GM12878 (cell line): ENCODE data around the gene TP63. TPM values are rescaled to one million over a fixed set of nuclear protein-coding genes. Genes with fewer than 3 reads are reported as not detected.

Source experiments
- ATAC-seq: fragments of 200-7000 bp; cut with Tn5 transposase; 3 replicates; pipeline ENCODE4 v1.9.1; 2020; ENCODE audit warnings: mild to moderate bottlenecking, moderate library complexity
- BruUV-seq: library from RNA; stranded (reverse); fragments of 400-500 nt; replicated peaks from 2 replicates; lab custom pipeline; 2021; lab: Mats Ljungman, UMichigan
- CTCF ChIA-PET: fragments of 300-600 bp; sonication (Branson Sonifier 250); formaldehyde crosslinking; extraction: SDS; loops from one replicate; lab custom pipeline; 2021; ENCODE audit warnings: inconsistent platforms; lab: Yijun Ruan, JAX
- POLR2A ChIA-PET: fragments of 350-600 bp; formaldehyde crosslinking; extraction: SDS; loops from one replicate; lab custom pipeline; 2021; ENCODE audit warnings: inconsistent platforms; lab: Charles Lee
- RAD21 ChIA-PET: fragments of 300-600 bp; sonication (Branson Sonifier 250); formaldehyde crosslinking; loops from one replicate; lab custom pipeline; 2023; ENCODE audit warnings: antibody characterized with exemption; ENCODE audit not compliant: unreplicated experiment; lab: Charles Lee
- SMC1A ChIA-PET: fragments of 300-600 bp; sonication (Branson Sonifier 250); formaldehyde crosslinking; loops from one replicate; lab custom pipeline; 2023; ENCODE audit not compliant: unreplicated experiment, uncharacterized antibody; lab: Charles Lee
- DNase-seq: peaks from one replicate; pipeline ENCODE4 v3.0.0-alpha.2; 2011; ENCODE audit warnings: low read depth, low spot score
- FAIRE-seq: peaks from 3 replicates; lab custom pipeline; 2011; peaks lifted over from hg19 to GRCh38; lab: Jason Lieb, UNC
- H2AFZ ChIP-seq: 2 replicates; pipeline ENCODE4 v1.6.0; 2011; ENCODE audit warnings: low read depth, low read length, control low read depth; ENCODE audit not compliant: control insufficient read depth
- H3K27ac ChIP-seq: 2 replicates; pipeline ENCODE4 v1.5.1; 2011; ENCODE audit warnings: control low read depth; ENCODE audit not compliant: control insufficient read depth, insufficient read depth
- H3K27me3 ChIP-seq, 2 experiments: replicated peaks in 1 of 2; 2 replicates each; pipeline versions ENCODE4 v1.6.0 to v1.6.1; 2011; ENCODE audit warnings: low read length in 1 of 2; ENCODE audit not compliant: control insufficient read depth in 2 of 2, insufficient read depth in 2 of 2
- H3K36me3 ChIP-seq, 2 experiments: 2 replicates each; pipeline ENCODE4 v1.5.1; 2011; ENCODE audit warnings: low read length in 1 of 2; ENCODE audit not compliant: control insufficient read depth in 2 of 2, insufficient read depth in 2 of 2
- H3K4me1 ChIP-seq: 2 replicates; pipeline ENCODE4 v1.6.1; 2011; ENCODE audit warnings: mild to moderate bottlenecking, low read length, moderate library complexity, mixed read lengths; ENCODE audit not compliant: control insufficient read depth, insufficient read depth
- H3K4me2 ChIP-seq: 2 replicates; pipeline ENCODE4 v1.6.0; 2011; ENCODE audit warnings: control low read depth; ENCODE audit not compliant: control insufficient read depth, insufficient read depth
- H3K4me3 ChIP-seq: fragments of 200-600 bp; sonication (generic); 2 replicates; pipeline ENCODE4 v1.5.1; 2016
- H3K79me2 ChIP-seq: 2 replicates; pipeline ENCODE4 v1.6.0; 2011; ENCODE audit warnings: low read length; ENCODE audit not compliant: control insufficient read depth, insufficient read depth
- H3K9ac ChIP-seq: 2 replicates; pipeline ENCODE4 v1.8.0; 2011; ENCODE audit warnings: low read length, control low read depth, mixed read lengths; ENCODE audit not compliant: control insufficient read depth, insufficient read depth
- H3K9me3 ChIP-seq: replicated peaks from 3 replicates; pipeline ENCODE4 v1.5.1; 2011; ENCODE audit warnings: mild to moderate bottlenecking, low read length; ENCODE audit not compliant: control insufficient read depth, insufficient read depth
- H4K20me1 ChIP-seq: 2 replicates; pipeline ENCODE4 v1.6.0; 2011; ENCODE audit not compliant: control insufficient read depth, insufficient read depth
- CEBPZ ChIP-seq: fragments of 150-350 bp; IDR thresholded peaks from 2 replicates; pipeline ENCODE4 v1.6.1; 2016; ENCODE audit warnings: low read depth, low read length
- CTCF ChIP-seq, 3 experiments: IDR thresholded peaks in 2 of 3; conservative IDR thresholded peaks in 1 of 3; 2 replicates each; pipeline ENCODE4 v1.5.1; 2011; ENCODE audit warnings: low read depth in 3 of 3, low read length in 3 of 3, mild to moderate bottlenecking in 3 of 3, control low read depth in 2 of 3, moderate library complexity in 2 of 3, inconsistent platforms in 1 of 3, mixed read lengths in 1 of 3; ENCODE audit not compliant: control insufficient read depth in 2 of 3, insufficient read depth in 1 of 3; ENCODE audit errors: extremely low read depth in 1 of 3
- EED ChIP-seq: sonication (generic); IDR thresholded peaks from 2 replicates; pipeline ENCODE4 v1.6.1; 2016; ENCODE audit warnings: antibody characterized with exemption, low read depth
- ETV6 ChIP-seq, 2 experiments: fragments of 450-650 bp in 1 of 2; IDR thresholded peaks in 1 of 2; conservative IDR thresholded peaks in 1 of 2; 2 replicates each; pipeline ENCODE4 v1.6.1; 2014; ENCODE audit warnings: antibody characterized with exemption in 1 of 2, borderline replicate concordance in 1 of 2, low read depth in 1 of 2, mild to moderate bottlenecking in 1 of 2, moderate library complexity in 1 of 2
- FOXM1 ChIP-seq: IDR thresholded peaks from 2 replicates; pipeline ENCODE4 v1.6.1; 2012; ENCODE audit warnings: low read depth, mild to moderate bottlenecking, inconsistent platforms, low read length, moderate library complexity
- RUNX3 ChIP-seq: IDR thresholded peaks from 2 replicates; pipeline ENCODE4 v1.6.1; 2012; ENCODE audit warnings: low read length, inconsistent platforms
- WRNIP1 ChIP-seq: IDR thresholded peaks from 2 replicates; pipeline ENCODE4 v1.6.1; 2011; ENCODE audit warnings: low read depth, low read length, improper control_type of control experiment, borderline replicate concordance
- WGBS: methylation state at CpG from one replicate; pipeline ENCODE4 v1.1.6; 2016; ENCODE audit warnings: low lambda C conversion rate; ENCODE audit not compliant: insufficient replicate concordance, insufficient coverage; ENCODE audit errors: missing lambda C conversion rate; 5-methylcytosine and 5-hydroxymethylcytosine counted together
- in situ Hi-C: fragments of 300-500 bp; cut with MboI; formaldehyde crosslinking; loops from 9 replicates; pipeline ENCODE4 v1.14.3; 2018; ENCODE audit warnings: mixed read lengths
- intact Hi-C: fragments of 100-400 bp; cut with micrococcal nuclease; formaldehyde crosslinking; loops from one replicate; pipeline ENCODE4 v1.14.2; 2022; ENCODE audit not compliant: unreplicated experiment
- polyA plus RNA-seq, 11 experiments: library from polyadenylated mRNA; depleted of rRNA in 4 of 11; unstranded in 6 of 11; stranded (reverse) in 5 of 11; fragments of >200 nt; fragmentation: Nextera tagmentation in 4 of 11; fragmentation: Illumina TruSeq in 1 of 11; extraction: Ambion mirVana in 4 of 11; extraction: Trizol in 1 of 11; gene quantifications; 1 replicate in 1 of 11; 2 replicates in 10 of 11; pipeline versions ENCODE4 v1.2.1 to v1.2.3, GENCODE V29; 2011 to 2016; ENCODE audit warnings: inconsistent platforms in 2 of 11, missing spikeins in 2 of 11, low read depth in 1 of 11
- total RNA-seq, 4 experiments: library from RNA; depleted of rRNA in 3 of 4; stranded (reverse); fragments of >200 nt in 3 of 4; fragmentation: Illumina TruSeq in 1 of 4; extraction: Trizol in 1 of 4; gene quantifications; 2 replicates each; pipeline versions ENCODE4 v1.2.1 to v1.2.3, GENCODE V29; 2013 to 2021

TP63 gene
- total and polyA plus RNA-seq, 10 of the 15 experiments (the other 5 are each of a cell fraction or from before 2014, with no cell fraction given), result 1.4 to 10.8 (median 6.2) TPM

DNA sequence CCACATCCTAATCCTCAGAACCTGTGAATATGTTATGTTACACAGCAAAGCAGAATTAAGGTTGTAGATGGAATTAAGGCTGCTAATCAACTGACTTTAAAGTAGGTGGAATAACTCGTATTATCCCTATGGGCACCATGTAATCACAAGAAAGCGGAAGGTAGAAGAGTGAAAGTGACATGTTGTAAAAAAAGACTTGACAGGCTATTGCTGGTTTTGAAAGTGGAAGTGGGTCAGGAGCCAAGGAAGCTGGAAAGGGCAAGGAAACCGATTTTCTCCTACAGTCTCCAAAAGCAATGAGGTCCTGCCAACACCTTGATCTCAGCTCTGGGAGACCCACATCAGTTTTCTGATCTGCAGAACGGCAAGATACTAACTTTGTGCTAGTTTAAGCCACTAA, 6.6 kb downstream of the TP63 start:
- ChIA-PET POLR2A (interaction anchor here (0.6 kb wide), 1 partner anchor 31 kb away, joined by 3 read pairs; no protein-coding TSS in a partner anchor), CTCF (no interaction called here)
- TF ChIP-seq ETV6 (conservative IDR thresholded peaks at IDR 0.05 in 1 of 2, IDR thresholded peaks at IDR 0.05 in 1 of 2; ENCODE audit: borderline replicate concordance in 1 of 2, low read depth in 1 of 2) (no peak; a peak in 1 of 4 replicates), RUNX3 (peak; percentile 5; the same call in 1 of the 2 replicates), CEBPZ (no peak), EED (peak; percentile 72), FOXM1 (peak; percentile 43; the same call in 1 of the 2 replicates), WRNIP1 (no peak), CTCF (IDR thresholded peaks at IDR 0.05 in 2 of 3, conservative IDR thresholded peaks at IDR 0.05 in 1 of 3; ENCODE audit: control insufficient read depth in 2 of 3, extremely low read depth in 1 of 3, insufficient read depth in 1 of 3, low read depth in 3 of 3, low read length in 3 of 3) (no peak)

More for the DNA sequence above, 6.6 kb downstream of the TP63 start:
- Histone ChIP-seq H3K27ac (0 out of 2 replicates have a peak overlapping the region, but pooled peaks have one; percentile 24), H4K20me1 (no peaks in the 10 kb centered on the region), H3K4me2 (peak overlapping the region; percentile 21; the same call in 1 of the 2 replicates), H3K4me1 (peaks cover 8% of the 10 kb centered on the region; the same call in 1 of the 2 replicates), H3K9me3 (peaks cover 2% of the 10 kb centered on the region; the same call in 2 of the 3 replicates), H3K9ac (no peak overlapping the region), H3K4me3 (no peak overlapping the region), H3K27me3 (no peaks in the 10 kb centered on the region), H2AFZ (no peak overlapping the region), H3K79me2 (peaks cover 7% of the 10 kb centered on the region), H3K36me3 (no peaks in the 10 kb centered on the region)
- BruUV-seq, result no TSS peak
- ChIA-PET SMC1A (interaction anchor here (0.7 to 3.2 kb wide), 7 partner anchors 11 to 125 kb away, joined by 3 to 13 read pairs (median 3); no protein-coding TSS in a partner anchor), RAD21 (interaction anchor here (0.7 to 1.4 kb wide), 3 partner anchors 36 to 125 kb away, joined by 3 read pairs; no protein-coding TSS in a partner anchor)
- intact Hi-C loops, result no loop called here
- in situ Hi-C loops, result no loop called here
- WGBS, result 96% methylated on average over 4 of the region's 4 CpGs
- DNase-seq, result no peak
- no peak for ATAC-seq
- no peak for FAIRE-seq
